ENCODE measurements around the gene CAVIN1.
A peak's percentile ranks its signal among the peaks of the same experiment; 100 is the strongest.
"Not testable (repeated sequence)": the region's sequence is repeated elsewhere in the genome, so short reads cannot be mapped to it uniquely, and the experiment has no call there.

Gene CAVIN1, protein sequence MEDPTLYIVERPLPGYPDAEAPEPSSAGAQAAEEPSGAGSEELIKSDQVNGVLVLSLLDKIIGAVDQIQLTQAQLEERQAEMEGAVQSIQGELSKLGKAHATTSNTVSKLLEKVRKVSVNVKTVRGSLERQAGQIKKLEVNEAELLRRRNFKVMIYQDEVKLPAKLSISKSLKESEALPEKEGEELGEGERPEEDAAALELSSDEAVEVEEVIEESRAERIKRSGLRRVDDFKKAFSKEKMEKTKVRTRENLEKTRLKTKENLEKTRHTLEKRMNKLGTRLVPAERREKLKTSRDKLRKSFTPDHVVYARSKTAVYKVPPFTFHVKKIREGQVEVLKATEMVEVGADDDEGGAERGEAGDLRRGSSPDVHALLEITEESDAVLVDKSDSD

DNA sequence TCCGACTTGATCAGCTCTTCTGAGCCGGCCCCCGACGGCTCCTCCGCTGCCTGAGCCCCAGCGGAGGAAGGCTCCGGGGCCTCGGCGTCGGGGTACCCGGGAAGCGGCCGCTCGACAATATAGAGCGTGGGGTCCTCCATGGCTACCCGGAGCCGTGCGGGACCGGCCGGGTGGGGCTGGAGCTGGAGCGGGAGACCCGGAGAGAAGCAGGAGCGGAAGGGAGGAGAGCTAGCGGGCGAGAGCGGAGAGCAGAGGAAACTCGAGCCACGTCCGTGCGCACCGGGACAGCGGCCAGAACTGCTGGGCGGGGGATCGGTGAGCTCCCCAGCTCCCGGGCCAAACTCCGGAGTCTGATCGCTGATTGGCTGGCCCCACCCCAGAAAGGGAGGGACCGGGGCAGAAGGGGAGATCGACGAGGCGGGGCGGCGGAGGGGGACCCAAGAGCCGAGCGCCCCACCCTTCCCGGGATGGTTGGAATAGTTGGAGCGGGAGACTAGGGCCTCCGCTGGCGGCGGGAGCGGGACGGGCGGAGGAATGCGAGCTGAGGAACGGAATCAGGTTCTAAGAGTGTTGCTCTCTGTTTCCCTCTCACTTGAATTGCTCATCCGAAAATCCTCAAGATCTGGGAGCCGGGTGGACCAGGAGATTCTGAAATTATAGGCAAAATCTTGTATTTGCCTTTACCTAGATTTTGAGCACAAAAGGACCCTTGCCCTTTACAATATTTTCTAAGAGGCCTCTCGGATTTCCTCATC, at the start of gene CAVIN1:
TSS of gene CAVIN1 (minus strand) at position 299 of the 755 bp plus-strand sequence. CDS start at position 140, 159 bp downstream.
- DNase-seq (ENCODE audit: low spot score), result peak; percentile 91

DNA sequence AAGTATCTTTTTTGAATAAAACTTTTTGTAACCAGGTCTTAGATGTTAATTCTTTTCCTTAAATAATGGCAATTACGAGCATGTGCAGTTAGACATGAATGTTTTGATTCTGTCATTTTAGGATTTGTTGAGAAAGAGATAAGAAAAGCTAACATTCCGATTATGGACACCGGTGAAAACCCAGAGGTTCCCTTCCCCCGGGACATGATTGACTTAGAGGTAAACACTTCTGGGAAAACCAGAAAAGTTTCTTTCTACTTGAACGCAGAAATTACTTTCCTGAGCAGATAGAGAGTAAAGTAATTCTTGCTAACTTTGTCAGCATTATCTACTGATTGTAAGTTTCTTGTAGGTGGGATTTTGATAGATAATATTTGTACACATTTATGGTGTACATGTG, 44.8 kb upstream of the CAVIN1 start:
- DNase-seq (ENCODE audit: low spot score), result no peak

DNA sequence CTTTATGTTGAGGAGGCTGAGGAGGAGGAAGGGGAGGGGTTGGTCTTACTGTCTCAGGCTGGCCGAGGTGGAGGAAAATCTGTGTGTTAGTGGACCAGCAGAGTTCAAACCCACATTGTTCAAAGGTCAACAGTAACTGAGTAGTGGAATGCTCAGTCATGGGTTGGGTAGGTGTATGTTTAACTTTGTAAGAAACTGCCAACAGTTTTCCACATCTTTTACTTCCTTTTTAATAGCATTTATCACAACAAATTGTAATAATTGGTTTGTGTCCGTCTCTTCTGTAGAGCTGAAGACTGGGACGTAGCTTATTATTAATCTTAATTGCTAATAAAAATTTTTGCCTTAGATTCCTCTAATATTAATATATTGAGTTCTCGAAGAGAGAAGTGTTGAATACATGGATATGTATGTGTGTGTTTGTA, 40.9 kb upstream of the CAVIN1 start:
- DNase-seq (ENCODE audit: low spot score), result no peak

DNA sequence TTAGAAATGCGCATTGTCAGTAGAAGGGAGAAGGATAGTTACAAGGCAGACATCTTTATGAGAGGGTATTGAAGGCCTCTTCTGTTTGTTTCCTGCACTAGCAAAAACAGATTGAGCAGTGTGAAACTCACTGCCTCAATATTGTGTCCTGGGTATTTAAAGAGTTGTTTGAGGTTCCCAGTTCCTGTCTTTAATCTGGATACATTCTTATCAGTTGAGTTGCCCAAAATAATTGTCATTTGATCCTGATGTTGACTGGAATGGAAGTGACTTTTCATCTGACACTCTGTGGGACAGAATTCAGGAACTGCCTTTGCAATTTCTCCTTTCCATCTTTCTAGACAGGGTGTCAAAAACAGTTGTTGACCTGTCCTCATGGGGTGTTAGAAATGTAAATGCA, 37.3 kb upstream of the CAVIN1 start:
- peak; percentile 14 for DNase-seq (ENCODE audit: low spot score)

DNA sequence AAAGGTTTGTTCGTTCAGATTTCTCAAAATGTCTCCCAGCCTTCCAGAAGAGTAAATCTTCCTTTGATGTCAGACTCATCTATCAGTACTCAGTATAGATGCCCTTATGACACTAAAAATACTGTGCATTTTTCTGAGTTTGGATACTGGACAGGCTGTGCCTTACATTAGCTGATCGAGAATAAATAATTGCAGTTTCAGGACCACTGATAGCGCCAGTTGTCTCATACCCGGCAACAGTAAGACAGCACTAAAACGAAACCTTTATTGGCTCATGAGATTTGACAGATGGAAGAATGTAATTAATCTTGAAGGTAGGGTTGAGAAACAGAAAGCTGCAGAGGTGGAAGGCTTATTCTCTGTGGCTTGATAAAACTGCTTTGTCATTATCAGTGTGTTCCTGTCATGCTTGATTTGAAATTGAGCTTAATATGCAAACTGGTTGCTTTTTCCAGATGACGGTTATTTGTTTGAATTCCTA, 36.8 kb upstream of the CAVIN1 start:
- DNase-seq (ENCODE audit: low spot score), result peak; percentile 47

DNA sequence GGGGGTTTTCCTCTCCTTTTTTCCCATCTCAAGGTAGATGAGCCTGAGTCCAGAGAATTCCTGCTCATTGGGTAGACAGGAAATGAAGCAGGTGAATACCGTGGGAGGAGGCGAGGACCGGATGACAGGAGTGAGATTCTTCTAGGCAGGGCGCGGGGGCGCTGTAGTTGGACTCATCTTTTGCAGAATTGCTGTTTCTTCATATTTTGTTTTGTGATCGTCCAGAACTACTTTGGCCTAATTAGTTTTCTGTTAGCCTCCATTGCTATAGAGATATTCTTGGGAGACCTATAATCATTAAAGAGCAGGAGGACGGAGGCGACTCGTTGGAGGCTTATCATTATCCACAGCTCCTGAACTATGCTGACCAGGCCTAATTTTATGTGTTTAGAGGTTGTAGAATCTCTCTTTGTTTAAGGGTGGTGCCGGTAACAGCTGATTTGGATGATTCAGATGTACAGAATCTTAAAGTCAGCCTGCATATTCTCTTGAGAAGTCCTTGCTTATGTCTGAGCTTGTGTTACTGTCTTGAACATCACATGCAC, 36.3 kb upstream of the CAVIN1 start:
- DNase-seq (ENCODE audit: low spot score), result peak; percentile 68

DNA sequence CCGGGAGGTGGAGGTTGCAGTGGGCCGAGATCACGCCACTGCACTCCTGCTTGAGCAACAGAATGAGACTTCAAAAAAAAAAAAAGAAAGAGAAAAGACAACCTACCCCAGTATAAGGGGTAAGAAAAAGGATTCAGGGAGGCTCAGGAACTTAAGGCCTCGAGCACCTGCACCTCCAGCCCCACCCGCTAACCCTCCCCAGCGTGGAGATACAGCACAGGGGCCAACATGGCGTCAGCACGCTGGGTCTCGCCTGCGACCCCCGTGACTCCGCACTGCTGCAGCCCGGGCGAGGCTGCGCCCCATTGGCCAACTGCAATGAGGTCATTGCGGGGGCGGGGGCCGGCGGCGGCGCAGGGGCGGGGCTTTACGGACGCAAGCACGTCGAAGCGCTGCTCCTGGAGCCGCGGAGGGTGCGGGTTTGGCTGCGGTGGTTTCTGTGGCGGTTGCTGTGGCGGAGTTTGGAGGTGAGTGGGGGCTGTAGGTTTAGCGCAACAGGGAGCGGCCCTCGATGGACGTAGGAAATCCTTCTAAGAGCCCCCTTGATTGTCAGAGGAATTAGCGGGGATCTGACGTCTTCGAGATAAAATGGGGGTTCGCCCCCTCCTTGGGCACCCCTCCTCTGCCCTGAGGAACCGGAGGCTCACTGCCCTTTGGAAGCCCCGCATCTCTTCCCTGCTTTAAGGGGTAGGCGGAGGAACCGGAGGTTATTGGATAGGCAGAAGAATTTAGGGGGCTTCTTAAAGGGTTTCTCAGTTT, 35.6 kb upstream of the CAVIN1 start, which contains the start of gene ATP6V0A1:
TSS of gene ATP6V0A1 (plus strand) at position 382 of the 759 bp plus-strand sequence. CDS start 2,017 bp downstream, outside the sequence.
- DNase-seq (ENCODE audit: low spot score), result peak; percentile 93

DNA sequence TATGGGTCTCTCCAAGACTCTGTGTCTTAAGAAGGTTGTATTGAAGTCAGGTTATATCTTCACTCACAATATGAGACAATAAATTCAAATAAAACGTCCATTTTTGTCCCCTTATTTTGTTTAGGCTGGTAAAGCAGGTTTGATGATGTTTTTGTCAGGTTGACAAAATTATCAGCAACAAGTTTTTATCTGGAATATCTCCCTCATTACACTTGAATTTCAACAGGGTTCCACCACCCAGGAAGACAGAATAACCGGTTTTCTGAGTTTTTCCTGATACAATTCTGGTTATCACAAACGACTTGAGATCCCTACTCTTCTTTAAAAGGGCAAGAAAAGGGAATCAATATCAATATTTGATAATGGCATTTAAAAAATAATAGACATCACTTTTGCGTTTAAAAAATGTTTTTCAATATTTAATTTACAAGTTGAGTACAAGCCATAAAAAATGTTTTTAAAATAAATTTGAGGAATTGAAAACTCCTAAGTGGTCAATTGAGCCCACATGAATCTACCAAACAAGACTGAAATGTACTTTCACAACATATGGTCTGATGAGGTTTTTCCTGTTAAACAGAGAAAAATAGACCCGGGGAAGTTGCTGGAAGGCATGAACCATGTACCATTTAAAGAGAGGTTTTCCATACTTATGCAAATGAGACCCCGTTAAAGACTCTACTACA, 34.2 kb upstream of the CAVIN1 start:
- peak; percentile 18 for DNase-seq (ENCODE audit: low spot score)

DNA sequence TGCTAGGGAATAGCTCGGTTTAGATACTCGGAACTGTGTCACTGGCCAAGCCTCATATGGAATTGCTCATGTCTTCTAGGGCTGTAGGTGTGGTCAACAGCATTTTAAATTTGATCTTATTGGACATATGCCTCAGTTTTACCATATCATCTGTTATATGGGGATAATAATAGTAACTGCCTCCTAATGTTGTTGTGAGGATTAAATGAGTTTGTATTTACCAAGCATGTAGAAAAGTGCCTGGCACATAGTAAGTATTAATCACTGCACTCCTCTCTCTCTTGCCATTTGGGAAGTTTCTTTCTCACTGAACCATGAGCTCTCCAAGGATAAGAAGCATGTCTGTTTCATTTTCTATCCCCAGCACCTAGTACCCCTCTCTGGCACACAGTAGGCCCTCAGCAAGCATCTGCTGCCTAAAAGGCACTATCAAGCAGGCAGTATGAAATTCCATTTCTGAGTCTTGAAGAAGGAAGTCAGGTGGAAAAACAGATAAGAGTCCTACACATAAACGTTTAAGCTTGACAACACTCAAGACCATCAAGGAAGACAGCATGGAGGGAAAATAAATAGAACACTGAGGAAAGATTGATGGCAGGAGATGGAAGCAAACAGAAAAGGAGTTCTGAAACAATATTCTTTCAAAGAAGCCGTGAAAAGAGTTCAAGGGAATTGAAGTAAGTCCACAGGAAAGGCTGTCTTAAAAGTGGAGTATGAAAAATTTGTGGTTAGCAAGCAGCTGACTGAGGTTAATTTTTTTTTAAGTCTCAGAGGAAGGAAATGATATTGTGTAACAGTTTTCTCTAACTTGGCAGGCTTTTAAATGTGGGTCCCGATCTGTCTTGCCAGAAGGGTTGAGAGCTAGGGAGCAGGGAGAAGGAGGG, 33.4 kb upstream of the CAVIN1 start:
- peak; percentile 28 for DNase-seq (ENCODE audit: low spot score)

DNA sequence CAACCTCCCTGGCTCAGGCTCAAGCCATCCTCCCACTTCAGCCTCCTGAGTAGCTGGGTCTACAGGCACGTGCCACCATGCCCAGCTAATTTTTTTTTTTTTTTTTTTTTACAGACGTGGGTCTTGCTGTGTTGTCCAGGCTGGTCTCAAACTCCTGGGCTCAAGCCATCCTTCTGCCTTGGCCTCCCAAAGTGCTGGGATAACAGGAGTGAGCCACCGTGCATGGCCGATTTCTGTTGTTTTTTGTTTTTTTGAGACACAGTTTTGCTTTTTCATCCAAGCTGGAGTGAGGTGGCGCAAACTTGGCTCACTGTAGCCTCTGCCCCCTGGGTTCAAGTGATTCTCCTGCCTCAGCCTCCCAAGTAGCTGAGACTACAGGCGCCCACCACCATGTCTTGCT, 31.9 kb upstream of the CAVIN1 start:
- DNase-seq (ENCODE audit: low spot score), result not testable (repeated sequence)

DNA sequence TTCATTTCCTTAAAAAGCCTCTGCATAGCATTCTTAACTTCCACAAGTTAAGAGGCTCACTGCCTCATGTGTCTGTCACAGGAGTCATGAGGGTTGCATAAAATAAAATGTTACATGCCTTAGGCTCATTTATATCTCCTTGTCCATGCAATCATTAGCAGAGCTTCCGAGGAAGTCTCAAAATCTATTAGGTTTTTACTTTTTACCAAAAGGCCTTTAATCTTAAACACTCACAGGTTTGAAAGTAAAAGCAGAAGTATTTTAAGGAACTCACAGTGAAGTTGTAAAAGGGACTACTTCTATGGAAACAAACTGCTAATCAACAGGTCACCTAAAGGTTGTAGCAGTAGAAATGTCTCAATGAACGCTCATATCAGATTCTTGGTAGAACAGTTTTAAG, 30.4 kb upstream of the CAVIN1 start:
- DNase-seq (ENCODE audit: low spot score), result no peak

DNA sequence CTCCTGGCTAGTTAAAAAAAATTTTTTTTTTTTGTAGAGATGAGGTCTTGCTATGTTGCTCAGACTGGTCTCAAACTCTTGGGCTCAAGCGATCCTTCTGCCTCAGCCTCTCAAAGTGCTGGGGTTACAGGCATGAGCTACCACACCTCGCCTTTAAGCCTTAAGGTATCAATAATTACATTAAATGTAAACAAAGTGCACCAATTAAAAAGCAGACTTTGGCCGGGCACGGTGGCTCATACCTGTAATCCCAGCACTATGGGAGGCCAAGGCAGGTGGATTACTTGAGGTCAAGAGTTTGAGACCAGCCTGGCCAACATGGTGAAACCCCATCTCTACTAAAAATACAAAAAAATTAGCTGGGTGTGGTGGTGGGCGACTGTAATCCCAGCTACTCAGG, 28.2 kb upstream of the CAVIN1 start:
- not testable (repeated sequence) for DNase-seq (ENCODE audit: low spot score)

DNA sequence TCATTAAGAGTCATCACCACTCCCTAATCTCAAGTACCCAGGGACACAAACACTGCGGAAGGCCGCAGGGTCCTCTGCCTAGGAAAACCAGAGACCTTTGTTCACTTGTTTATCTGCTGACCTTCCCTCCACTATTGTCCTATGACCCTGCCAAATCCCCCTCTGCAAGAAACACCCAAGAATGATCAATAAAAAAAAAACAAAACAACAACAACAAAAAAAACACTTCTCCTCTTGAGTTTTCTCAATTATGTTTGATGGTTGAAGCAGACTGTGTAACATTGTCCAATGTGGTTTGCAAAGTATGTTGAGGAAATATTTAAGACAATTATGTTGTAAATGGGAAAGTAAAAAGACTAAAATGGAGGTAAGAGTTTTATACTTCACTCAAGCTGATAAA, 26.8 kb upstream of the CAVIN1 start:
- DNase-seq (ENCODE audit: low spot score), result not testable (repeated sequence)

DNA sequence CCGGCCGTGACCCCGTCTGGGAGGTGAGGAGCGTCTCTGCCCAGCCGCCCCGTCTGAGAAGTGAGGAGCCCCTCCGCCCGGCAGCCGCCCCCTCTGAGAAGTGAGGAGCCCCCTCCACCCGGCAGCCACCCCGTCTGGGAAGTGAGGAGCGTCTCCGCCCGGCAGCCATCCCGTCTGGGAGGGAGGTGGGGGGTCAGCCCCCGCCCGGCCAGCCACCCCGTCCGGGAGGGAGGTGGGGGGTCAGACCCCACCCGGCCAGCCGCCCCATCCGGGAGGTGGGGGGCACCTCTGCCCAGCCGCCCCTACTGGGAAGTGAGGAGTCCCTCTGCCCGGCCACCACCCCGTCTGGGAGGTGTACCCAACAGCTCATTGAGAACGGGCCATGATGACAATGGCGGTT, 26.1 kb upstream of the CAVIN1 start:
- not testable (repeated sequence) for DNase-seq (ENCODE audit: low spot score)

DNA sequence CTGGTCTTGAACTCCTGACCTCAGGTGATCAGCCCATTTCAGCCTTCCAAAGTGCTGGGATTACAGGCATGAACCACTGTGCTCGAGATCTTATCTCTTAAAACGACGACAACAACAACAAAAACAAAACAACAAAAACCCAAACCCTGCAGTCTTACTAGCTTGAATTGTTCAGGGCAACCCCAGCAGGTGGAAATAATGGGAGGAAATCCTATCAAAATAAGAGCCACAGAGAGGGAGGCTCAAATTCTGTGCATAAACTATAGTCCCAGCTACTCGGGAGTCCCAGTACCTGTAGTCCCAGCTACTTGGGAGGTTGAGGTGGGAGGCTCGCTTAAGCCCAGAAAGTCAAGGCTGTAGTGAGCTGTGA, 19.1 kb upstream of the CAVIN1 start:
- no peak for DNase-seq (ENCODE audit: low spot score)

DNA sequence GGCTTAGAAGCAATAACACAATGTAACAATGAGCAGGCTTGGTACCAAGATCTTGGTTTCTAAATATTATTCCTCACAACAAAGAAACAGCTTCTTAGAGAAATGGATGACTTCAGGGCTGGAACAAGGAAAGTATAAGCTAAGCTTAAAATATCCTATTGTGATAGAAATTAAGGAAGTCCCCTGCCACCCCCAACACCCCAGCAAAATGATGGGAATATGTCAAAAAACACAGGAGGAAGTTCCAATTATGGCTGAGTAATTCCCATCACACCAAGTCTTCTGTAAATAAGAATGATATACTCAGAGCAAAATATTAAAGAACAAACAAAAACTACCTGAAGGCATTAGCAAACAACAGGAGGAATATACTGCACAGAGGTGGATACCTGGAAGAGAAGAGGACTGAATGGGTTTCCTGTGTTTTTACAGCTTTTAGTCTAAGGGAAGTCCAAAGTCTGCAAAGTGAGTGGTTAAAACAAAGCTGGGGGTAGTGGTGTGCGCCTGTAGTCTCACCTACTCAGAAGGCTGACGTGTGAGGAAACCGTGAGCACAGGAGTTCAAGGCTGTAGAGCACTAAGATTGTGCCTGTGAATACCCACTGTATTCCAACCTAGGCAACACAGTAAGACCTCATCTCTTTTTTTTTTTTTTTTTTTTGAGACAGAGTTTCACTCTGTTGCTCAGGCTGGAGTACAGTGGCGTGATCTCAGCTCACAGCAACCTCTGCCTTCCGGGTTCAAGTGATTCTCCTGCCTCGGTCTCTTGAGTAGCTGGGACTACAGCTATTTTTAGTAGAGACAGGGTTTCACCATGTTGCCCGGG, 18.5 kb upstream of the CAVIN1 start:
- DNase-seq (ENCODE audit: low spot score), result no peak

DNA sequence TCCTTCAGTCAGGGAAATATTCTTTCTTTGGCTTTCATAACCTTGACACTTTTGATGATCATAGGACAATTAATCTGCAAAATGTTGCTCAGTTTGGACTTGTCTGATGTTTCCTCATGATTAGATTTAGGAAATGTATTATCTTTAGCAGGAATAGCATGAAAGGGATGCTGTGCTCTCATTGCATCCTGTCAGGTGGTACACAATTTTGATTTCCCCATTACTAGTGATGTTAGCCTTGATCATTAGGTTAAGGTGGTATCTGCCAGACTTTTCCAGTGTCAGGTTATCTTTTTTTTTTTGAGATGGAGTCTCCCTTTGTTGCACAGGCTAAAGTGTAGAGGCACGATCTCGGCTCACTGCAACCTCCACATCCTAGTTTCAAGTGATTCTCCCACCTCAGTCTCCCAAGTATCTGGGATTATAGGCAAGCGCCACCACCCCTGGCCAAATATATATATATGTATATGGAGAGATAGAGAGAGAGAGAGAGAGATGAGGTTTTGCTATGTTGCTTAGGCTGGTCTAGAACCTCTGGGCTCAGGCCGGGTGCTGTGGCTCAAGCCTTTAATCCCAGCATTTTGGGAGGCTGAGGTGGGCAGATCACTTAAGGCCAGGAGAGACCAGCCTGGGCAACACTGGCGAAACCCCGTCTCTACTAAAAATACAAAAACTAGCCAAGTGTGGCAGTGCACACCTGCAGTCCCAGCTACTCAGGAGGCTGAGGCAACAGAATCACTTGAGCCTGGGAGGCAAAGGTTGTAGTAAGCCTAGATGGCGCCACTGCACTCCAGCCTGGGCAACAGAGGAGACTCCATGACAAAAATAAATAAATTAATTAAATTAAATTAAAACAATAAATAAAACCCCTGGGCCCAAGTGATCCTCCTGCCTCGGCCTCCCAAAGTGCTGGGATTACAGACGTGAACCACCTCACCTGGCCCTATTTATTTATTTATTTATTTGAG, 15.8 kb upstream of the CAVIN1 start:
- no peak for DNase-seq (ENCODE audit: low spot score)

DNA sequence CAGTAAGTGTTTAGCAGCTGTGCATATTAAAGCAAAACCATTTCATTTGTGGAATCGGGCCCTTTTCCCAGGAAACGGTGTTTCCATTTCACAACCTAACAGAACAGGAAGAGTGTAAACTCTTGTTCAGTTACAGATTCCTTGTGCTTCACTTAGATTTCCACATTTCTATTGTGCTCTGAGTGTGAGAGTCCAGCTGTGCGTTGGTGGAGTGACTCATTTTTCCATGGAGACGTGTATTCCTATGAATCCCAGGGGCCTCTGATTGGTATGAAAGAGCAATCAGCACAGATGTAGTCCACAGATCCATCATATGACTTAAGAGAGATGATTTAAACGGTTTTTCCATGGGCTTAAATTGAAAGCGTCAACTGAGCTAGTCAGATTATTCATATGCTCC, 13.3 kb upstream of the CAVIN1 start:
- DNase-seq (ENCODE audit: low spot score), result no peak
